Measurements from ENCODE around the gene SRF.
A peak's percentile ranks its signal among the peaks of the same experiment; 100 is the strongest.

- peak; percentile 49 to 78 for TF ChIP-seq CTCF (conservative IDR thresholded peaks at IDR 0.05 in 1 of 2, IDR thresholded peaks at IDR 0.05 in 1 of 2; ENCODE audit: extremely low read depth in 1 of 2, insufficient read depth in 1 of 2, low read depth in 1 of 2, low read length in 2 of 2)
- no peak for TF ChIP-seq EZH2 (IDR thresholded peaks at IDR 0.05; ENCODE audit: borderline replicate concordance, low read length)
These were observed 41.5 kb upstream of the SRF start for GRCh38 chr6:43129434-43130194.
